ENCODE data around the gene PIP5K1B.
"Not testable (repeated sequence)": the region's sequence is repeated elsewhere in the genome, so short reads cannot be mapped to it uniquely, and the experiment has no call there.

The PIP5K1B gene, protein sequence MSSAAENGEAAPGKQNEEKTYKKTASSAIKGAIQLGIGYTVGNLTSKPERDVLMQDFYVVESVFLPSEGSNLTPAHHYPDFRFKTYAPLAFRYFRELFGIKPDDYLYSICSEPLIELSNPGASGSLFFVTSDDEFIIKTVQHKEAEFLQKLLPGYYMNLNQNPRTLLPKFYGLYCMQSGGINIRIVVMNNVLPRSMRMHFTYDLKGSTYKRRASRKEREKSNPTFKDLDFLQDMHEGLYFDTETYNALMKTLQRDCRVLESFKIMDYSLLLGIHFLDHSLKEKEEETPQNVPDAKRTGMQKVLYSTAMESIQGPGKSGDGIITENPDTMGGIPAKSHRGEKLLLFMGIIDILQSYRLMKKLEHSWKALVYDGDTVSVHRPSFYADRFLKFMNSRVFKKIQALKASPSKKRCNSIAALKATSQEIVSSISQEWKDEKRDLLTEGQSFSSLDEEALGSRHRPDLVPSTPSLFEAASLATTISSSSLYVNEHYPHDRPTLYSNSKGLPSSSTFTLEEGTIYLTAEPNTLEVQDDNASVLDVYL
- 0 to 0.39 (median 0.06) reads per million in 4 donors for total RNA-seq

DNA sequence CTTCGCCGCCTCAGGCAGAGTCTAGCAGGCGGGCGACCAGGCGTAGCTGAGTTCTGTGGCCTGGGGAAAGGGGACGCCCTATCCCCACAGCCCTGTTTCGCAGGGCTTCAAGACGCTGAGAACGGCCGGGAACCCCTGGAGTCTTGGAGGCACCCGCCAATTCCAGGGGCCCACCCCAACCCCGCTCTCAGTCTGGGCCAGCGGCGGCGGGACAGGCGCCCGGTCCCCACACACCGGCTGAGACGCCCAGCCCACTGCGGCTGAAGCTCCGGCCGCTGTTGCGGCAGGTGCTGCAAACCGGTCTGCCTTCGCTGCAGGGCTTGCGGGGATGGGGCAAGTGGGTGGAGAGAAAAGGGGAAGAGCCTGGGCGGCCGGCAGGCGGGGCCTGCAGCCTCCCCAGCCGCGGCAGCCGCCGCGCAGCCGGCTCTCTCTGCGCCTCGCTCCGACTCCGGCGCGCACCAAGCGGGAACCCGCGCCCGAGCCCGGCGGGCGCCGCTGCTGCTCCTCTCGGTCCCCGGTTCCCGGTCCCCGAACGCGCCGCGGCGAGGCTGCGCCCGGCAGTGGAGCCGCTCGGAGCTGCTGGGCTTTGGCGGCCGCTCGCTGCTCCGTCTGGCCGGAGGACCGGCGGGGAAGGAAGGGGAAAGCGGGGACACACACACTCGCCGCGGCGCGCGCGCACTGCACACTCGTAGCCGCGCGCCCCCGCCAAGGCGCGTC, at the start of gene PIP5K1B:
Gene PIP5K1B (plus strand): TSS at position 427 of the 717 bp plus-strand sequence. CDS start 117,375 bp downstream, outside the sequence.
- DNase-seq: peak in 1 of 5 donors; percentile 66

DNA sequence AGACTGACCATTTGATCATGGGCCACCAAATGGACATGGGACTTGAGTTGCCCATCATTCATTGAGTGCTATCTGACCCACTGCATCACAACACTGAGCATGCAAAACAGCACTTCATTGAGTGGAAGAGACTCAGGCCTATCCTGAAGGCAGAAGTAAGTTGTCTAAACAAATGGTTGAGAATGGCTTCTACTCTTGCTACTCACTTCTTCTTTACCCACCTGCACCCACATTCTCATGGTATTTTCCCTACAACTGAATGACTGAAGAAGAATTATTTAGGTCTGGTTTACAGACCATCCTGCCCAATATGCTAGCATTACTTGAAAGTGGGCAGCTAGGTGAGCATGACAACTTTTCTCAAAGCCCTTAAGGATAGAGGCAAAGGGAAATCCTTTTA, 41.0 kb upstream of the PIP5K1B start:
- no peak for DNase-seq

DNA sequence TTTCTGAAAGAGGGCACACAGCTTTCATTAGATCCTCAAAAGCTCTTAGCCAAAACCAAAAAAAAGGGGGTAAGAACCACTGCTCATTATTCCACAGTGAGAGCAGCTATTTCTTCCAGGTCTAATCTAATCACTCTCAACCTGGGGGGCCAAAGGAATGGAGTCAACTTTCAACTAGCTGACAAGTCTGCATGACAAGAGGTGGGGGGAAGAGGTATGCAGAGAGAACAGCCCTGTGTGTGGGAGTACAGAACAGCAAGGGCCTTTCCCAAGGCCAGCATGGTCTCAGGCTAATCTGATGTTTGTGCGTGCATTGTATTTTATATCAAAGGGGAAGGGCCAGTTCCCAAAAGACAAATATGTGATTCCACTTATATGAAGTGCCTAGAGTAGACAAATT, 36.9 kb upstream of the PIP5K1B start:
- no peak for DNase-seq

DNA sequence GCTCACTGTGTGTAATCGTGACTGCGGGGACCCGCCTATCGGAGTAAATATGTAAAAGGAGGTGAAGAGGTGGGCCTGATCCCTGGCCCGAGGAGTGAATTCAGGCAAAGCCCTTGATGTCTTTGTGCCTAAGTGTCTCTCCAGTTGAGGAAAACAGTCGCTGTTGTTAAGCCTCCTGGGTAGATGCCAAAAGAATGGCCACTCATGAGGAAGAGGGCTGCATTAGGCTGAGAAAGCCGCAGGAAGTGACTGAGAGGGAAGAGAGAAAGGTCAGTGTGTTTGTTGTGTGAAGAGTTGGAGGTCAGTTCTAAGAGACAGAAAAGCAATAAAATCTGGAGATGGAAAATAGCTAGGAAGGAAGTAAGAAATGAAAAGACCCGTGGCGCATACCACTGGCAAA, 35.8 kb upstream of the PIP5K1B start:
- no peak for DNase-seq

DNA sequence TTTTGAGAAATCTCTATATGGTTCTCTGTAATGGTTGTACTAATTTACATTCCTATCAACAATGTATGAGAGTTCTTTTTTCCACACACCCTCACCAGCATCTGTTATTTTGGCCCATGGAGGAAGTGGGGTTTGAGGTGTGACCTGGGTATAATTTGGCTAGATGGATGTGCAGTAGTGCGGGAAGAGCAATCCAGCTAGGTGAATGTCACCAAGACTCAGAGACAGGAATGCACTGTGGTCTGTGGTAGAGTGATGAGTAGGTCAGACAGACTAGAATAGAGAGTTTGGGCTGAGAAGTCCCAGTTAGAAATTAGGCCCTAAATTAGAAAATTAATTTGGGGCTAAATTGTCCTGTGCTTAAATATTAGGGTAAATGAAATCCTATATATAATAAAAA, 32.8 kb upstream of the PIP5K1B start:
- DNase-seq: no peak

DNA sequence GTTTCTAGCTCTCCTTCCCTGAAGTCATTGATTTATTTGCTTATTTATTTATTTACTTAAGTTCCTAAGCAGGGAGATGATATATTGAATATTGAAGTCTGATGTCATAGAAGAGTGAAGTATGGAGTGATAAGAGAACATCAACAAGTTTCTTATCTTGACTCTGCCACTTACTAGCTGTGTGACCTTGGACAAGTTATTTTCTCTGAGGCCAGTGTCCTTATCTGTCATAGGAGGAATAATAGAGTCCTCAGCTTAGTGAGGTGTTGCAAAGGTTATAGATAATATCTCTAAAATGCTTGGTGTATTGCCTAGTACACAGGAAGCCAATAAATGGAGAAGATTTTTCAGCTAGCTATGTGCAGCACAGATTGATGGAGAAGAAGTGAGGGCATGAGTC, 32.4 kb upstream of the PIP5K1B start:
- DNase-seq: no peak

DNA sequence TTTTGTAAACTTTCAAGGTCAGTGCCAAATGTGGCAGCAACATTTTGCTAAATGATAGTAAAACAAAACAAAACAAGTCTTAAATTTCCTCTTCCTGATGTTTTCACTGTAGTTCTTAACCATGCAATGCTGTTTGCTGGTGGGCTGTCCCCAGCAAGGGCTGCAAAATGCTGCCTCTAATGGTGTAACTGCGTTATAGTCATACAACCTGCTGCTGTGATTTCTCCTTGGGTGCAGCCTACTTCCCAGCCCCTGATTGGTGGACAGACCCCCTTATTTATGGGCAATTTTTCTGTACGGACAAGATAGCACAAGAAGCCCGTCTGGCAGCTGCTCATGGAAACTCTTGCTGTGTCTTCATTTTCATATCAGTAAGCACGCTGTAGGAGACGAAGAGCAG, 26.6 kb upstream of the PIP5K1B start:
- DNase-seq: no peak

DNA sequence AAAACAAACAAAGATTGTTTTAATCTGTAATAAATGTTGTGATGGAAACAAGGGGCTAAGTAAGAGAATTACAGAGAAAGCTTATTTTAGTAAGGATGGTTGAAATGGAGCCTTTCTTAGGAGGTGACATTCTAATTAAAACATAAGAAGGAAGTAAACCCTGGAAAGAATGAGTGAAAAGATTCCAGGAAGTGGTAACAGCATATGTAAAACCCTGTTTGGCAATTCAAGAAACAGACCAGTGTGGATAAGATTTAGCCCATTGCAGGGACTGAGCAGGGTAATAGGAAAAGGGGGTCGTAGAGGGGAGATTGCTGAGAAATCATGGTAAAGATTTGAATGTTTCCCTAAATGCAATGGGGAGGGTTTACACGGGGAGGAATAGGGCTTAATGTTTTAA, 21.6 kb upstream of the PIP5K1B start:
- no peak for DNase-seq

DNA sequence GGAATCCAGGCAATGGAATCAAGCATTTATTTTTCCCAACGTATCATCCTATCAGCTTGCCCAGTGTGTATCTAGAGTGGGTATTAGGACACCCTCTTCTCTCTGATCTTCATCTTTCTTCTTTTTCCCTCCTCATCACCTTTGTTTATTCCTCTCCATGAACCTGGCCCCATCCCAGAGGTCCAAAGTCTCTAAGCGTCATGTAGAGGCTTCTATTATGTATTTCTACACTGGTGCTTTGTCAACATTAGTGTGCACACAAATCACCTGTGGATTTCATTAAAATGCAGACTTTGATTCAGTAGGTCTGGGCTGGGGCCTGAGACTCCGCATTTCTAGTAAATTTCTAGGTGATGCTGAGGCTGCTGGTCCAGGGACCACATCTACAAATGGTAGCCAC, 19.8 kb upstream of the PIP5K1B start:
- DNase-seq: no peak

DNA sequence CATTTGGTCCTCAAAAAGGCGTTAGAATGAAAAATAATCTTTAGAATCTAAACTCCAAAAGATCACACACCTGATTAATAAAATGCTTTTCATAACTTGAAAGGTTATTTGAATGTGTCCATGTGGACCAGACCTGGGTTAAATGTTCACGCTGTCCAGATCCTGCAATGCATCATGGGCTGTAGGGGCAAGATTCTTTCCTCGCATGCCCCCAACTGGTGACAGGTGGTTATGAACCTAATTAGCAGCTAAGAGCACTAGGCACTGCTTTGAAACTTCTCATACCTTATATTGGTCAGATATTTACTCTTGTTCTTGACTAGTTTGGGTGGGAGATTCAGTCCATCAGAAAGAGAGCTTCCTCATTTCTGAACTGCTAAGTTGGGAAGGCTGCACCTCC, 19.3 kb upstream of the PIP5K1B start:
- peak in 1 of 5 donors; percentile 33 for DNase-seq

DNA sequence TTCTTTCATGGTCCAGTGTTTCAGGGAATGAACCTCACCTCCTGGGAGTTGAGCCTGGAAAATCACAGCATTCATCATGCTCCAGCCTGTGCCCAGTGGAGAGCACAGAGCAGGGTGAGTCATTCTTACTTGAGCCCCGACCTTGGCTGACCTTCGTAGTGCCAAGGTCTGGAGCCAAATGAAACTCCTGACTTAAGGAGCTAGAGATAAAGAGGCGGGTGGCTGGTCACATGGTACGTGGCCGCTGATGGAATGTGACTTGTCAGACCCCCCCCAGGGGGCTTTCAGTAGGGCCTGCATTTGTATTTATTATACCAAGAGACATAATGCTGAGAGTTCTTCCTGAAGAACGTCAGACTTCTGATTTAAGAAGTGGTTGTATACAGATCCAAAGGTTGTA, 15.0 kb upstream of the PIP5K1B start:
- no peak for DNase-seq

DNA sequence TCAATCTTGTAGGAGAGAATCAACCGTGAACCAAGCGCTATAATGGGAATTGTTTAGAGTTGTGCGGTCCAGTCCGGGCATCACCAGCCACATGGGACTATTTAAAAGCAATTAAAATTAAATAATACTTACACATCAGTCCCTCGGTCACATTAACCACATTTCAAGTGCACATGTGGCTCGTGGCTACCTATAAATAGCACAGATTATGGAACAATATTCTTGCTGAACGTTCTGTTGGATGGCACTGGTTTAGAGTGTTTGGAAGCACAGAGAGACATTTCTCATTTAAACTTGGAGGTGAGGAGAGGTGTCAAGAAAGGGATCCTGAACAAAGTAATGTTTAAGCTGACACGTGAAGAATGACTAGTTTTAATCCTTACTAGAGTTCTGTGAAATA, 12.5 kb upstream of the PIP5K1B start:
- no peak for DNase-seq

DNA sequence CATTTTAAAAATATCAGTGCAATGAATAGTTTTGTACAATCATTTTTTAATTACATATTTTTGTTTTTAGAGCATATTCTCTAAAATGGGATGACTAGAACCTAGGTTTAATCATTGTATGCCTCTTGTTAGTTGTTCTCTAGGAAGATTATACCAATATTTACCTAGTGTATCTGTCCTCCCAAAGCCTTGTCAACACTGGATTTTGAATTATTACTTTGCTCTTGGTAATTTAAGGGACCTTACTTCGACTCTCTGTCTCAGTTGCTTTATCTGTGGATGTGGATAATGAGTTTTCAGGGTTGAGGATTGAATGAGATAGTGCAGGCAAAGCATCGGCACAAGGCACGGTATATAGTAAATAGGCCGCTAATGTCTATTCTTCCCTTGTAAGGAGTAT, 10.9 kb upstream of the PIP5K1B start:
- DNase-seq: no peak

DNA sequence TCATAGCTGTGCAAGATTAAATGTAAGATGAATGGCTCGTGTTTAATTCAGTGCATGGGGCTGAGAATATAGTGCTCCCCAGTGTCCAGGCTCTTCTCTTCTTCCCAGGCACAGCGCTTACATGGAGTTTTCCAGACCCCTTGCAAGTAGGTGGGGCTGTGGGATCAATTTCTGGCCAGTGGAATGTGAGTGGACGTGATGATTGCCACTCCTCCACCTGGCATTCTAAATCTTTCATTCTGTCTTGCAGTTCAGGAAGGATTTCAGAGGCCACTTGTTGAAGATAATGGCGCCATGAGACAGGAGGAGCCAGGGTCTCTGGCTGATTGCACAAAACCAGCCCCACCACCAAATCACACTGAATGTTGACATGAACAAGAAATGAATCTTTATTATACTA, 7.2 kb upstream of the PIP5K1B start:
- DNase-seq: no peak

DNA sequence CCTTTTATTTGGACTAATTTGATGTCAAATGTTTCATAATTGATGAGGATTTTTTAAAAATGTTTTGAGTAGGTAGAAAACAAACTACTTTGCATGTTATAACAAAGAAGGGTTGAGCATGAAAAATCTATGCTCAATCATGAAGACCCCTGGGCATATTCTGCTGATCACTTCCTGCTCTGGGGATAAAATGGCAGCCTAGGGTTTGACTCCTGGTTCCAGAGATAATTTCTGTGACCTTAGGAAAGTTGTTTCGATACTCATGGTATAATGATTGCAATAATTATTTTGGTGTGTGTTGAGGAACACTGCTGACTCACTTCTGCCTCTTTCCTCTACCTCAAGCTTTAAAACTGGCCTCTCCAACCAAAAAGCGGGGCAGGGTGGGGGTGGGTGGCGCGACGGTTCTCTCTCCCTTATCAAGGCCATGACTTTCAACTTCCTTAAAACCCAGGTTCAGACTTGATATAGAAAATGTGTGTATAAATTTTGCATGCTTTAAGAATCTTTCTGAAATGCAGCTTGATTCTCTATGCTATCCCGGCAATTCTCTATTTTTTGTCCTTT, 6.0 kb upstream of the PIP5K1B start:
- no peak for DNase-seq

DNA sequence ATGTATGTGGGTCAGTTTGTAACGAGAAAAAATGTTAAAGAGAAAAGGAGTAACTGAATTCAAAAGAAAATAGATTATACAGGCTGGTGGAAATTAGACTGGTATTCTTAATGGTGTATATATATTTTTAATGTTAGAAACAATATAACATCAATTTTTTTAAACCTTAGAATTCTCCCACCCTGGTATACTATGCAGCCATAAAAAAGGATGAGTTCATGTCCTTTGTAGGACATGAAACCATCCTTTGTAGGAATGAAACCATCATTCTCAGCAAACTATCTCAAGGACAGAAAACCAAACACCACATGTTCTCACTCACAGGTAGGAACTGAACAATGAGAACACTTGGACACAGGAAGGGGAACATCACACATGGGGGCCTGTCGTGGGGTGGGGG, 5.4 kb upstream of the PIP5K1B start:
- not testable (repeated sequence) for DNase-seq

DNA sequence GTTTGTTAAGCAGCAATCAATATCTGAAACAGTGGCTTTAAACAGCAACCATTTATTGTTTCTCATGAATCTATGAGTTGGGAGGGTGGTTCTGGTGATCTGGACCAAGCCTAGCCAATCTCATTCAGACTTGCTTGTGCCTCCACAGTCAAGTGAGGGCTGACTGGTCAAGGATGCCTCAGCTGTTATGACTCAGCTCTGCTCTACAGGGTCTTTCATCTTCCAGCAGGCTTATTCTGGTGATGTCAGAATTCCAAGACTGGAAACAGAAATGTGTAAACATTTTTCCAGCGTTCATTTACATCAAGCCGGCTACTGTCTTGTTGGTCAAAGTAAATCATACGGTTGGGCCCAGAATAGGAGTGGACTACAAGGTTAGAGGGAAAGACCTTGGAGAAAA, 2.5 kb upstream of the PIP5K1B start:
- DNase-seq: no peak

DNA sequence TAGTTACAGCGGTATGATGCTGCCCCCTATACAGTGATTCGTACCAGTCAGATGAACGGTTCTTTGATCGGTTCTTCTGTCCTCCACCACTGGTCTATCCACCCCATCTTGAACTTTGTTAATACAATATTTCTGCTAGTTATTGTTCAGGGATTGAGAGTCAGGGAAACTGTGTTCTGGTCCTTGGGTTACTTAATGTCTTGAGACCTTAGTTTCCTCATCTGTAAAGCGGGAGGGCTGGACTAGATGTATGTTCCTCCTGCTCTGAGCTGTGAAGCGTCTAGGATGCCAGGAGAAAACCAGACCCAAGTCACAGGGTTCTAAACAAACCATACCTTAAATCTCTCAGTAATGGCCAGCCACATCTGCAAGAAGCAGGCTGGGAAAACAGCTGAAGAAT, 1.4 kb upstream of the PIP5K1B start:
- DNase-seq: no peak

DNA sequence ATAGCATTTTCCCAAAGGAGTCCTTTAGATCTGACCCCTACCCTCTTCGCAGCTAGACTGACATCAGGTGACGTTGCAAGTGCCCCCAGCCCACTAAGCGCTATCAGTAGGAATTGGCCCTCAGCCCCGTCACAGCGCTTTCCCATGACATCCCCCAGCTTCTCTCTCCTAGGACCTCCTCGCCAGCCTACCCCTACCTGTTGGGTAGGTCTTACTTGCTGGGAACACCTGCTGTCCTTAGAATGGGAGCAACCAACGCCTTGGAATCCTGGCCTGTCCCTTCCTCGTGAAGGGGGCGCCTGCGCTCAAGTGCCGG, 584 bp upstream of the PIP5K1B start:
- no peak for DNase-seq

DNA sequence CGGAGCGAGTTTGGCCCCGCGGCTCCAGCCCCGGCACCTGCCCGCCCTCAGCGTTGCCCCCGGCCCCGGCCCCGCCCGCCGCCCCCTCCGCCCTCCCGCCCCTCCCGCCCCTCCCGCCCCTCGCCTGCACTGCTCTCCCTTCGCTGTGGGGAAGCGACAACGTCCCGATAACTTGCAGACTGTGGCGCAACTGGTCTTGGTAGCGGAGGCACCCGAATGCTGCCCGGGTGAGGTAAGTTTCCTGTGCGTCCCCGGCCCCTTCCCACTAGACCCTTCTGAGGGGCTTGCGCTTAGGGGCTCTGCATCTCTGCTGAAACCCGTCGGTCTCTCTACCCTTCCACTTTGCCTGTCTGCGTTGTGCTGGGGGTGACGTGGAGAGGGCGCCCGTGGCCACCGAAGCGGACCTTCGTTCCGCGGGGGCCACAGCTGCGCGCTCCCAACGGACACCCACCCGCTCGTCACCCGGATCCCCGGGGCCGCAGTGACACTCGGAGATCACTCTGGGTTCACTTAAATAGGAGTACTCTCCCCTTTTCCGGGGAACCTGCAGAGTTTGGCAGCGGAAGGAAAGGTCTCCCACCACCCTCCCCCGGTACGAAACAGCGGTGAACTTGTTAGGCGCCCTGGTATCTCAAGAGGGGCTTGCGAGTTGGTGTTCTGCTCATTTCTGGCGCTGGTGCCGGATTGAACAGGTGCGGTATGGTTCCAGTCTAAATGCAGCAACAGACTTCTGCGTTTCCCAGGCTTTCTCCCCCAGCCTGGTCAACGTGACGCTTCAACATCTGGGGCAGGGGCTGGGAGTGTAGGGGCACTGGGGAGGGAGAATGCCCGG, 707 bp downstream of the PIP5K1B start:
- DNase-seq: peak in 1 of 5 donors; percentile 9

DNA sequence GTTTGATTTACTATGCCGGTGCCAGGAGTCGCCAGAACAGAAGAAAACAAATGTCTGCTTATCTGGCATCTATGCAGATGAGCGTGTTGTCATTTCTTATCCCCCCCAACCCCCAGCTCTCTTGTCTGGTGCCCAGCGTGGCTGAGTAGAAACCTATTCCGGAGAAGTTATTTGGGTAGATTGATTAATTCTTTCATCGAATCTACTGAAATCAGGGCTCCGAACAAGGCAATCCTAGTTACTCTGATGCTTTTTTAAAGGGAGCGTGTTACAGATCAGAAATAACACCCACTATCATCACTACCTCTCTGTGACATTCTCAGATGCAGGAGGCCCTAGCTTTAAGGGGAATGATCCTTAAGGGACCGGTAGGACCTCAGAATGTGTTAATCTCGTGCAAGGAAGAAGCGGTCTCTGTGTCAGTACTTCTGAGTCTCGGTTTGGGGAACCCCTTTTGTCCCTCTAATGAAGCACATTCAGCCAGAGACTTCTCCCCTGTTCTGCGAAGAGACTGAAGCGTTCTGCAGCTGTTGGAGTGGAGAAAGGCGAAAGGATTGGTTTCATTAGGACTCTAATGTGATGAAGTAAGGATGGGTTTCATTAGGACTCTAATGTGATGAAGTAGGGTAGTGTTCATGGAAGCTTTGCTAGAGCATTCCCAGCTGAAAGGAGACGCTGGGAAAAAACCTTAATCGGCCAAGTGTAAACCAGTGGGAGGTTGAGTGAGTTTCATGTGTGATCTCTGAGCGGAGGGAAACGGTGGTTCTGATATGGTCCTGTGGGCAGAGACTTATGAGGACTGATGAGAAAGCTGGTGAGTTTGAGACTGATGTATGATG, 1.5 kb downstream of the PIP5K1B start:
- DNase-seq: no peak

All from T-helper 1 cell (primary cell).